HCT116 (cell line): ENCODE results near the gene ECT2. TPM values are rescaled to one million over a fixed set of nuclear protein-coding genes. Genes with fewer than 3 reads are reported as not detected.

Experiments
- ATAC-seq: fragments of 200-7000 bp; cut with Tn5 transposase; 2 replicates; pipeline ENCODE4 v1.9.1; 2020; ENCODE audit warnings: mild to moderate bottlenecking, moderate library complexity
- BruUV-seq: library from RNA; stranded (reverse); fragments of 400-500 nt; replicated peaks from 2 replicates; lab custom pipeline; 2021; lab: Mats Ljungman, UMichigan
- CTCF ChIA-PET: fragments of 300-600 bp; sonication (Branson Sonifier 250); formaldehyde crosslinking; loops from one replicate; lab custom pipeline; 2021; ENCODE audit warnings: antibody characterized with exemption; lab: Charles Lee
- POLR2A ChIA-PET: fragments of 300-600, 350-600 bp; sonication (Branson Sonifier 250); formaldehyde crosslinking; loops from one replicate; lab custom pipeline; 2021; ENCODE audit warnings: antibody characterized with exemption; lab: Charles Lee
- RAD21 ChIA-PET, 2 experiments: fragments of 300-600 bp; sonication (Branson Sonifier 250); formaldehyde crosslinking; loops; one replicate each; lab custom pipeline; 2023; ENCODE audit warnings: low total read pairs in 2 of 2; ENCODE audit not compliant: uncharacterized antibody in 2 of 2, unreplicated experiment in 2 of 2, low non-redundant PET in 1 of 2; lab: Charles Lee
- DNase-seq: peaks from one replicate; pipeline ENCODE4 v3.0.0-alpha.2; 2010; ENCODE audit warnings: low read depth, low spot score
- H2AFZ ChIP-seq: fragments of 200-600 bp; shearing (Covaris generic), sonication (generic); 2 replicates; pipeline ENCODE4 v1.6.1; 2017; ENCODE audit warnings: low read depth, mixed run types, mixed read lengths, antibody characterized with exemption, low read length; ENCODE audit not compliant: poor library complexity, severe bottlenecking
- H3K27ac ChIP-seq: 2 replicates; pipeline ENCODE4 v1.5.1; 2012; ENCODE audit warnings: low read depth, low read length
- H3K27me3 ChIP-seq: fragments of 200-600 bp; sonication (generic); 2 replicates; pipeline ENCODE4 v1.6.1; 2016; ENCODE audit warnings: mixed run types, low read length, mixed read lengths; ENCODE audit not compliant: insufficient read depth
- H3K36me3 ChIP-seq, 2 experiments: fragments of 200-500 bp in 1 of 2; fragments of 200-600 bp in 1 of 2; sonication (Bioruptor generic) in 1 of 2; sonication (generic) in 1 of 2; 2 replicates each; pipeline versions ENCODE4 v1.5.1 to v1.6.1; 2014 to 2016; ENCODE audit warnings: low read length in 2 of 2, inconsistent platforms in 1 of 2, mixed read lengths in 1 of 2, mixed run types in 1 of 2; ENCODE audit not compliant: insufficient read depth in 2 of 2, control insufficient read depth in 1 of 2
- H3K4me1 ChIP-seq, 2 experiments: fragments of 200-600 bp in 1 of 2; sonication (generic) in 1 of 2; 2 replicates each; pipeline versions ENCODE4 v1.5.1 to v1.6.1; 2012 to 2017; ENCODE audit warnings: low read length in 2 of 2, inconsistent platforms in 1 of 2, mild to moderate bottlenecking in 1 of 2, mixed read lengths in 1 of 2, mixed run types in 1 of 2, moderate library complexity in 1 of 2; ENCODE audit not compliant: insufficient read depth in 2 of 2, control insufficient read depth in 1 of 2
- H3K4me2 ChIP-seq: fragments of 200-600 bp; sonication (generic); 2 replicates; pipeline ENCODE4 v1.6.1; 2017; ENCODE audit warnings: mixed run types, low read length, mixed read lengths
- H3K4me3 ChIP-seq, 2 experiments: fragments of 200-600 bp in 1 of 2; sonication (generic) in 1 of 2; replicated peaks in 1 of 2; 2 replicates each; pipeline ENCODE4 v1.5.1; 2011 to 2016; ENCODE audit warnings: low read length in 2 of 2, control low read depth in 1 of 2, low read depth in 1 of 2, mild to moderate bottlenecking in 1 of 2, mixed read lengths in 1 of 2, mixed run types in 1 of 2
- H3K79me2 ChIP-seq: fragments of 200-600 bp; sonication (generic); 2 replicates; pipeline ENCODE4 v1.6.1; 2017; ENCODE audit warnings: mild to moderate bottlenecking, mixed run types, low read length, moderate library complexity, mixed read lengths; ENCODE audit not compliant: insufficient read depth
- H3K9ac ChIP-seq: fragments of 200-600 bp; sonication (generic); 2 replicates; pipeline ENCODE4 v1.6.1; 2016; ENCODE audit warnings: low read length, mixed read lengths
- H3K9me2 ChIP-seq: fragments of 200-600 bp; sonication (generic), shearing (Covaris generic); 2 replicates; pipeline ENCODE4 v1.6.1; 2017; ENCODE audit warnings: mixed run types, mild to moderate bottlenecking, moderate library complexity; ENCODE audit not compliant: insufficient read depth
- H3K9me3 ChIP-seq, 2 experiments: fragments of 200-500 bp in 1 of 2; fragments of 200-600 bp in 1 of 2; sonication (Bioruptor generic) in 1 of 2; sonication (generic) in 1 of 2; 2 replicates each; pipeline ENCODE4 v1.6.1; 2014 to 2017; ENCODE audit warnings: low read length in 2 of 2, mixed read lengths in 2 of 2, inconsistent platforms in 1 of 2, low read depth in 1 of 2, mild to moderate bottlenecking in 1 of 2, mixed run types in 1 of 2, moderate library complexity in 1 of 2; ENCODE audit not compliant: control insufficient read depth in 1 of 2, insufficient read depth in 1 of 2
- H4K20me1 ChIP-seq: fragments of 200-600 bp; sonication (generic), shearing (Covaris generic); 2 replicates; pipeline ENCODE4 v1.6.1; 2017; ENCODE audit warnings: mixed run types, mild to moderate bottlenecking, moderate library complexity; ENCODE audit not compliant: insufficient read depth
- CBX3 ChIP-seq: IDR thresholded peaks from 2 replicates; pipeline ENCODE4 v1.6.1; 2012; ENCODE audit warnings: low read depth
- CTCF ChIP-seq, 3 experiments: fragments of 200-600 bp in 1 of 3; sonication (generic) in 1 of 3; IDR thresholded peaks in 2 of 3; conservative IDR thresholded peaks in 1 of 3; 2 replicates each; pipeline ENCODE4 v1.5.1; 2012 to 2017; ENCODE audit warnings: low read depth in 2 of 3, low read length in 2 of 3, antibody characterized with exemption in 1 of 3, borderline replicate concordance in 1 of 3, control low read depth in 1 of 3, mild to moderate bottlenecking in 1 of 3, mixed read lengths in 1 of 3, mixed run types in 1 of 3, moderate library complexity in 1 of 3; ENCODE audit not compliant: insufficient read depth in 1 of 3
- EZH2phosphoT487 ChIP-seq: fragments of 200-600 bp; IDR thresholded peaks from 2 replicates; pipeline ENCODE4 v1.6.1; 2018; ENCODE audit warnings: antibody characterized with exemption, borderline replicate concordance
- POLR2A ChIP-seq: IDR thresholded peaks from 2 replicates; pipeline ENCODE4 v1.7.0; 2011; ENCODE audit warnings: borderline replicate concordance; ENCODE audit not compliant: insufficient read depth, insufficient read length; ENCODE audit errors: extremely low read depth
- RAD21 ChIP-seq: IDR thresholded peaks from 2 replicates; pipeline ENCODE4 v1.6.1; 2012; ENCODE audit warnings: low read depth, mild to moderate bottlenecking
- SP1 ChIP-seq: IDR thresholded peaks from 2 replicates; pipeline ENCODE4 v1.6.1; 2012; ENCODE audit warnings: low read depth
- TCF7L2 ChIP-seq: IDR thresholded peaks from 2 replicates; pipeline ENCODE4 v1.7.0; 2011; ENCODE audit warnings: borderline replicate concordance, inconsistent platforms; ENCODE audit not compliant: insufficient read depth, insufficient read length; ENCODE audit errors: extremely low read depth
- ZFX ChIP-seq: fragments of 450-650 bp; IDR thresholded peaks from 2 replicates; pipeline ENCODE4 v1.6.1; 2017
- ZNF274 ChIP-seq: fragments of 200-500 bp; sonication (Bioruptor generic); IDR thresholded peaks from 2 replicates; pipeline ENCODE4 v1.6.1; 2014; ENCODE audit warnings: mild to moderate bottlenecking, low read depth, low read length, inconsistent platforms
- intact Hi-C: fragments of 100-400 bp; cut with micrococcal nuclease; formaldehyde crosslinking; loops from 2 replicates; pipeline ENCODE4 v1.10.0; 2022
- total RNA-seq: library from RNA; stranded (reverse); gene quantifications from one replicate; pipeline ENCODE4 v1.2.1, GENCODE V29; 2021; ENCODE audit not compliant: unreplicated experiment

Gene ECT2
- total RNA-seq, 1 experiment from 2014 or later: 95.6 TPM

DNA sequence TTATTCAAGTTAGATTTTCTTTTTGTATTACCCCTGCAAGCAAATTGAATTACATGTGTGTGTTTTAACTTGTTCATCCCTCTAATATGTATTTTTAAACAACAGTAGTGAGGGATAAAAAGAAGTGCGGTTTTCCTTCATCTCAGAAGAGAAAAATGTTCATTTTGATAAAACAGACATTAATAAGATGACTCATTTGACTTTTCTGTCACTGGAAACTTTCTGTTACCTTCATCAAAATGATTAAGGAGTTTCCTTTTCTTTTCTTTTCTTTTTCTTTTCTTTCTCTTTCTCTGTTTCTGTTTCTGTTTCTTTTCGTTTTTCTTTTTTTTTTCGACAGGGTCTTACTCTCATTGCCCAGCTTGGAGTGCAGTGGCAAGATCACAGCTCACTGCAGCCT is 53.0 kb downstream of the ECT2 start:
- Histone ChIP-seq H4K20me1 (no peaks in the 10 kb centered on the region), H3K9ac (no peak overlapping the region), H3K4me3 (no peak overlapping the region), H3K9me3 (no peaks in the 10 kb centered on the region), H3K36me3 (peaks cover 25 to 29% of the 10 kb centered on the region in 2 experiments), H3K4me2 (no peak overlapping the region), H3K9me2 (no peaks in the 10 kb centered on the region), H2AFZ (no peak overlapping the region), H3K4me1 (no peaks in the 10 kb centered on the region), H3K79me2 (peaks cover 49% of the 10 kb centered on the region), H3K27ac (no peak overlapping the region), H3K27me3 (no peaks in the 10 kb centered on the region)
- ChIA-PET POLR2A (no interaction called here), RAD21 (no interaction called here), CTCF (no interaction called here)
- DNase-seq (no peak), ATAC-seq (no peak)
- BruUV-seq: no TSS peak
- intact Hi-C loops: loop anchor here (10.0 kb wide), 1 partner anchor 751 kb away; no protein-coding TSS in a partner anchor
- TF ChIP-seq EZH2phosphoT487 (no peak), SP1 (no peak), POLR2A (no peak), TCF7L2 (no peak)

DNA sequence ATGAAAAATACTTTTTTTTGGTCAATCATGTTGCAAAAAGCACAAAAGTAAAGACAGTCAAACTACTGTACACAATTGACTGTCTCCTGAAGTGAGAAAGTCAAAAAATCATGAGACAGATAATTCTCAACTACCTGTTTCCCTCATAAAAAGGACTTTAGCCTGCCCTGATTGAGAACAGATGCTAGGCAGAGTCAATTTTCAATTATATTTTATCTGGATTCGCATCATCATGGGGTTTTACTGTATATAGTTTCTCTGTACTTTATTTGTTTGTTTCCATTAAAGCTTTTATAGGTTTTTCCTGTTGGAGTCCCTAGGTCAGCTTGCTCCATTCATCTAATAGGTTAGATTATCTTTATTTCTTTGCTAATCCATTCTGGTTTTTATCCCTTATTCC is 53.8 kb downstream of the ECT2 start:
- CTCF ChIA-PET: no interaction called here
- RAD21 ChIA-PET: no interaction called here

More for the DNA sequence above, 53.8 kb downstream of the ECT2 start:
- no peak for DNase-seq
- intact Hi-C loops: loop anchor here (10.0 kb wide), 1 partner anchor 750 kb away; no protein-coding TSS in a partner anchor
- H3K9me2 ChIP-seq: no peaks in the 10 kb centered on the region
- no TSS peak for BruUV-seq
- TF ChIP-seq TCF7L2 (no peak), RAD21 (no peak), CTCF (IDR thresholded peaks at IDR 0.05 in 2 of 3, conservative IDR thresholded peaks at IDR 0.05 in 1 of 3; ENCODE audit: borderline replicate concordance in 1 of 3, insufficient read depth in 1 of 3, low read depth in 2 of 3, low read length in 2 of 3) (no peak), ZFX (no peak), CBX3 (no peak), ZNF274 (no peak)
- peaks cover 40% of the 10 kb centered on the region for H3K79me2 ChIP-seq
- no peak overlapping the region for H3K4me3 ChIP-seq
- no peaks in the 10 kb centered on the region for H3K9me3 ChIP-seq
- no peak overlapping the region for H2AFZ ChIP-seq
- no peak overlapping the region for H3K9ac ChIP-seq
- H3K27ac ChIP-seq: no peak overlapping the region
- H4K20me1 ChIP-seq: no peaks in the 10 kb centered on the region
- POLR2A ChIA-PET: no interaction called here
- no peak for ATAC-seq
- no peaks in the 10 kb centered on the region for H3K4me1 ChIP-seq
- H3K4me2 ChIP-seq: no peak overlapping the region
- H3K36me3 ChIP-seq: peaks cover 28 to 32% of the 10 kb centered on the region in 2 experiments
- H3K27me3 ChIP-seq: no peaks in the 10 kb centered on the region
